Measurements from ENCODE around the gene ZNF287.

GRCh38 chr17:16527298-16527697, 41.7 kb downstream of the ZNF287 start:
- TF ChIP-seq EZH2phosphoT487 (IDR thresholded peaks at IDR 0.05; ENCODE audit: insufficient read depth, low read depth) (no peak), EZH2 (IDR thresholded peaks at IDR 0.05; ENCODE audit: insufficient read depth, poor library complexity, severe bottlenecking) (no peak)

All from GM23248 (cell line).